HCT116 (cell line): ENCODE measurements around the gene RASA2. TPM values are rescaled to one million over a fixed set of nuclear protein-coding genes. Genes with fewer than 3 reads are reported as not detected.

Experiments
- ATAC-seq: fragments of 200-7000 bp; cut with Tn5 transposase; 2 replicates; pipeline ENCODE4 v1.9.1; 2020; ENCODE audit warnings: mild to moderate bottlenecking, moderate library complexity
- BruUV-seq: library from RNA; stranded (reverse); fragments of 400-500 nt; replicated peaks from 2 replicates; lab custom pipeline; 2021; lab: Mats Ljungman, UMichigan
- CTCF ChIA-PET: fragments of 300-600 bp; sonication (Branson Sonifier 250); formaldehyde crosslinking; loops from one replicate; lab custom pipeline; 2021; ENCODE audit warnings: antibody characterized with exemption; lab: Charles Lee
- POLR2A ChIA-PET: fragments of 300-600, 350-600 bp; sonication (Branson Sonifier 250); formaldehyde crosslinking; loops from one replicate; lab custom pipeline; 2021; ENCODE audit warnings: antibody characterized with exemption; lab: Charles Lee
- RAD21 ChIA-PET, 2 experiments: fragments of 300-600 bp; sonication (Branson Sonifier 250); formaldehyde crosslinking; loops; one replicate each; lab custom pipeline; 2023; ENCODE audit warnings: low total read pairs in 2 of 2; ENCODE audit not compliant: uncharacterized antibody in 2 of 2, unreplicated experiment in 2 of 2, low non-redundant PET in 1 of 2; lab: Charles Lee
- DNase-seq: peaks from one replicate; pipeline ENCODE4 v3.0.0-alpha.2; 2010; ENCODE audit warnings: low read depth, low spot score
- H2AFZ ChIP-seq: fragments of 200-600 bp; shearing (Covaris generic), sonication (generic); 2 replicates; pipeline ENCODE4 v1.6.1; 2017; ENCODE audit warnings: low read depth, mixed run types, mixed read lengths, antibody characterized with exemption, low read length; ENCODE audit not compliant: poor library complexity, severe bottlenecking
- H3K27ac ChIP-seq: 2 replicates; pipeline ENCODE4 v1.5.1; 2012; ENCODE audit warnings: low read depth, low read length
- H3K27me3 ChIP-seq: fragments of 200-600 bp; sonication (generic); 2 replicates; pipeline ENCODE4 v1.6.1; 2016; ENCODE audit warnings: mixed run types, low read length, mixed read lengths; ENCODE audit not compliant: insufficient read depth
- H3K36me3 ChIP-seq, 2 experiments: fragments of 200-500 bp in 1 of 2; fragments of 200-600 bp in 1 of 2; sonication (Bioruptor generic) in 1 of 2; sonication (generic) in 1 of 2; 2 replicates each; pipeline versions ENCODE4 v1.5.1 to v1.6.1; 2014 to 2016; ENCODE audit warnings: low read length in 2 of 2, inconsistent platforms in 1 of 2, mixed read lengths in 1 of 2, mixed run types in 1 of 2; ENCODE audit not compliant: insufficient read depth in 2 of 2, control insufficient read depth in 1 of 2
- H3K4me1 ChIP-seq, 2 experiments: fragments of 200-600 bp in 1 of 2; sonication (generic) in 1 of 2; 2 replicates each; pipeline versions ENCODE4 v1.5.1 to v1.6.1; 2012 to 2017; ENCODE audit warnings: low read length in 2 of 2, inconsistent platforms in 1 of 2, mild to moderate bottlenecking in 1 of 2, mixed read lengths in 1 of 2, mixed run types in 1 of 2, moderate library complexity in 1 of 2; ENCODE audit not compliant: insufficient read depth in 2 of 2, control insufficient read depth in 1 of 2
- H3K4me2 ChIP-seq: fragments of 200-600 bp; sonication (generic); 2 replicates; pipeline ENCODE4 v1.6.1; 2017; ENCODE audit warnings: mixed run types, low read length, mixed read lengths
- H3K4me3 ChIP-seq, 2 experiments: fragments of 200-600 bp in 1 of 2; sonication (generic) in 1 of 2; replicated peaks in 1 of 2; 2 replicates each; pipeline ENCODE4 v1.5.1; 2011 to 2016; ENCODE audit warnings: low read length in 2 of 2, control low read depth in 1 of 2, low read depth in 1 of 2, mild to moderate bottlenecking in 1 of 2, mixed read lengths in 1 of 2, mixed run types in 1 of 2
- H3K79me2 ChIP-seq: fragments of 200-600 bp; sonication (generic); 2 replicates; pipeline ENCODE4 v1.6.1; 2017; ENCODE audit warnings: mild to moderate bottlenecking, mixed run types, low read length, moderate library complexity, mixed read lengths; ENCODE audit not compliant: insufficient read depth
- H3K9ac ChIP-seq: fragments of 200-600 bp; sonication (generic); 2 replicates; pipeline ENCODE4 v1.6.1; 2016; ENCODE audit warnings: low read length, mixed read lengths
- H3K9me2 ChIP-seq: fragments of 200-600 bp; sonication (generic), shearing (Covaris generic); 2 replicates; pipeline ENCODE4 v1.6.1; 2017; ENCODE audit warnings: mixed run types, mild to moderate bottlenecking, moderate library complexity; ENCODE audit not compliant: insufficient read depth
- H3K9me3 ChIP-seq, 2 experiments: fragments of 200-500 bp in 1 of 2; fragments of 200-600 bp in 1 of 2; sonication (Bioruptor generic) in 1 of 2; sonication (generic) in 1 of 2; 2 replicates each; pipeline ENCODE4 v1.6.1; 2014 to 2017; ENCODE audit warnings: low read length in 2 of 2, mixed read lengths in 2 of 2, inconsistent platforms in 1 of 2, low read depth in 1 of 2, mild to moderate bottlenecking in 1 of 2, mixed run types in 1 of 2, moderate library complexity in 1 of 2; ENCODE audit not compliant: control insufficient read depth in 1 of 2, insufficient read depth in 1 of 2
- H4K20me1 ChIP-seq: fragments of 200-600 bp; sonication (generic), shearing (Covaris generic); 2 replicates; pipeline ENCODE4 v1.6.1; 2017; ENCODE audit warnings: mixed run types, mild to moderate bottlenecking, moderate library complexity; ENCODE audit not compliant: insufficient read depth
- ATF3 ChIP-seq: IDR thresholded peaks from 2 replicates; pipeline ENCODE4 v1.6.1; 2012
- CTCF ChIP-seq, 3 experiments: fragments of 200-600 bp in 1 of 3; sonication (generic) in 1 of 3; IDR thresholded peaks in 2 of 3; conservative IDR thresholded peaks in 1 of 3; 2 replicates each; pipeline ENCODE4 v1.5.1; 2012 to 2017; ENCODE audit warnings: low read depth in 2 of 3, low read length in 2 of 3, antibody characterized with exemption in 1 of 3, borderline replicate concordance in 1 of 3, control low read depth in 1 of 3, mild to moderate bottlenecking in 1 of 3, mixed read lengths in 1 of 3, mixed run types in 1 of 3, moderate library complexity in 1 of 3; ENCODE audit not compliant: insufficient read depth in 1 of 3
- EGR1 ChIP-seq: IDR thresholded peaks from 2 replicates; pipeline ENCODE4 v1.6.1; 2012; ENCODE audit warnings: low read depth
- FOSL1 ChIP-seq: IDR thresholded peaks from 2 replicates; pipeline ENCODE4 v1.6.1; 2012; ENCODE audit warnings: low read depth
- POLR2AphosphoS5 ChIP-seq: IDR thresholded peaks from 2 replicates; pipeline ENCODE4 v1.6.1; 2011; ENCODE audit warnings: mild to moderate bottlenecking, low read depth, low read length, moderate library complexity
- SIN3A ChIP-seq: IDR thresholded peaks from 2 replicates; pipeline ENCODE4 v1.6.1; 2012; ENCODE audit warnings: low read depth
- SP1 ChIP-seq: IDR thresholded peaks from 2 replicates; pipeline ENCODE4 v1.6.1; 2012; ENCODE audit warnings: low read depth
- TCF7L2 ChIP-seq: IDR thresholded peaks from 2 replicates; pipeline ENCODE4 v1.7.0; 2011; ENCODE audit warnings: borderline replicate concordance, inconsistent platforms; ENCODE audit not compliant: insufficient read depth, insufficient read length; ENCODE audit errors: extremely low read depth
- YY1 ChIP-seq: IDR thresholded peaks from 2 replicates; pipeline ENCODE4 v1.6.1; 2011; ENCODE audit warnings: low read length, low read depth, moderate library complexity, mild to moderate bottlenecking; ENCODE audit not compliant: insufficient replicate concordance; ENCODE audit errors: extremely low read depth
- intact Hi-C: fragments of 100-400 bp; cut with micrococcal nuclease; formaldehyde crosslinking; loops from 2 replicates; pipeline ENCODE4 v1.10.0; 2022
- total RNA-seq: library from RNA; stranded (reverse); gene quantifications from one replicate; pipeline ENCODE4 v1.2.1, GENCODE V29; 2021; ENCODE audit not compliant: unreplicated experiment
- TF ChIP-seq, protein P1 (sequence below): IDR thresholded peaks from 2 replicates; pipeline ENCODE4 v1.6.1; 2012

RASA2 gene
- total RNA-seq, 1 experiment from 2014 or later = 12.8 TPM

GRCh38 chr3:141519587-141519986, 32.8 kb downstream of the RASA2 start:
- Histone ChIP-seq H3K4me3 (no peak overlapping the region), H3K36me3 (peaks cover 2 to 10% of the 10 kb centered on the region in 2 experiments; a peak in 3 of 4 replicates), H3K79me2 (peaks cover 3% of the 10 kb centered on the region), H3K27ac (no peak overlapping the region), H4K20me1 (no peaks in the 10 kb centered on the region), H2AFZ (no peak overlapping the region), H3K4me2 (no peak overlapping the region), H3K9ac (no peak overlapping the region), H3K27me3 (no peaks in the 10 kb centered on the region), H3K9me3 (no peaks in the 10 kb centered on the region), H3K9me2 (no peaks in the 10 kb centered on the region), H3K4me1 (no peaks in the 10 kb centered on the region)
- DNase-seq (no peak), ATAC-seq (no peak)
- intact Hi-C loops = no loop called here
- ChIA-PET RAD21 (no interaction called here), POLR2A (no interaction called here), CTCF (no interaction called here)
- no TSS peak for BruUV-seq
- no peak for TF ChIP-seq CTCF (IDR thresholded peaks at IDR 0.05 in 2 of 3, conservative IDR thresholded peaks at IDR 0.05 in 1 of 3; ENCODE audit: borderline replicate concordance in 1 of 3, insufficient read depth in 1 of 3, low read depth in 2 of 3, low read length in 2 of 3)
- TF ChIP-seq, protein P1, sequence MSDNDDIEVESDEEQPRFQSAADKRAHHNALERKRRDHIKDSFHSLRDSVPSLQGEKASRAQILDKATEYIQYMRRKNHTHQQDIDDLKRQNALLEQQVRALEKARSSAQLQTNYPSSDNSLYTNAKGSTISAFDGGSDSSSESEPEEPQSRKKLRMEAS = no peak
- TF ChIP-seq YY1 = no peak
- no peak for TF ChIP-seq SP1
- TF ChIP-seq EGR1 = no peak
- TF ChIP-seq POLR2AphosphoS5 = no peak
- TF ChIP-seq ATF3 = no peak
- no peak for TF ChIP-seq FOSL1
- no peak for TF ChIP-seq TCF7L2
- no peak for TF ChIP-seq SIN3A
